ENCODE measurements around the gene PRKG1.

DNA sequence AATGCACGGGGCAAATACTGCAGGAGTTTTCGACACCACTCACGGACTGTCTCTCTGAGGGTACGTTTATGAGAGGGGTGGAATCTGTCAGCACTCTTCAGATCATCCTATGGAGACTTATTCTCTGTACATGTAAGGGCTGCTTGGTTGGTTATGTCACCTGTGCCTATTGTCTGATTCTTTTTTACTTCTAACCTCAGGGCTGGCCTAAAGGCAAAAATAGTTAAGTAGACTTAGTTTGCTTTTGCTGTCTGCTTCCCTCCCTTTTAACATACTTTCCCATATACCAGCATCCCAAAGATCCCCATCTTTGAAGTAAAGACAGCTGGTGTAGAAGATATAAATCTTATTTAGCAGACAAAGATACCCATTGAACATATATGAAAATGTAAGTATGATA is 105.9 kb downstream of the PRKG1 start:
- TF ChIP-seq, protein P1, sequence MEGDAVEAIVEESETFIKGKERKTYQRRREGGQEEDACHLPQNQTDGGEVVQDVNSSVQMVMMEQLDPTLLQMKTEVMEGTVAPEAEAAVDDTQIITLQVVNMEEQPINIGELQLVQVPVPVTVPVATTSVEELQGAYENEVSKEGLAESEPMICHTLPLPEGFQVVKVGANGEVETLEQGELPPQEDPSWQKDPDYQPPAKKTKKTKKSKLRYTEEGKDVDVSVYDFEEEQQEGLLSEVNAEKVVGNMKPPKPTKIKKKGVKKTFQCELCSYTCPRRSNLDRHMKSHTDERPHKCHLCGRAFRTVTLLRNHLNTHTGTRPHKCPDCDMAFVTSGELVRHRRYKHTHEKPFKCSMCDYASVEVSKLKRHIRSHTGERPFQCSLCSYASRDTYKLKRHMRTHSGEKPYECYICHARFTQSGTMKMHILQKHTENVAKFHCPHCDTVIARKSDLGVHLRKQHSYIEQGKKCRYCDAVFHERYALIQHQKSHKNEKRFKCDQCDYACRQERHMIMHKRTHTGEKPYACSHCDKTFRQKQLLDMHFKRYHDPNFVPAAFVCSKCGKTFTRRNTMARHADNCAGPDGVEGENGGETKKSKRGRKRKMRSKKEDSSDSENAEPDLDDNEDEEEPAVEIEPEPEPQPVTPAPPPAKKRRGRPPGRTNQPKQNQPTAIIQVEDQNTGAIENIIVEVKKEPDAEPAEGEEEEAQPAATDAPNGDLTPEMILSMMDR (IDR thresholded peaks at IDR 0.05) = no peak
- TF ChIP-seq POLR2A (IDR thresholded peaks at IDR 0.05) = no peak
